Astrocyte (in vitro differentiated cells and primary cell): ENCODE measurements around the gene ZNF692.

Source experiments
- CTCF ChIP-seq: IDR thresholded peaks from 2 replicates; pipeline ENCODE4 v1.5.1; 2011; ENCODE audit warnings: low read depth, mild to moderate bottlenecking, inconsistent platforms, low read length, moderate library complexity; ENCODE audit not compliant: insufficient read depth
- EZH2 ChIP-seq: IDR thresholded peaks from 2 replicates; pipeline ENCODE4 v1.6.1; 2012; ENCODE audit warnings: mild to moderate bottlenecking, low read length, inconsistent platforms; ENCODE audit not compliant: insufficient read depth

- TF ChIP-seq CTCF: no peak
- no peak for TF ChIP-seq EZH2
Measured at GRCh38 chr1:248872752-248873408, 14.0 kb upstream of the ZNF692 start.
